GM23338 (cell line): Measurements from ENCODE around the gene TSPAN3.

Source experiments
- EZH2 ChIP-seq: fragments of 200-600 bp; sonication (generic); IDR thresholded peaks from one replicate; pipeline ENCODE4 v1.8.0; 2017; ENCODE audit warnings: antibody characterized with exemption, mild to moderate bottlenecking, low read depth; ENCODE audit not compliant: unreplicated experiment
- EZH2phosphoT487 ChIP-seq: fragments of 200-600 bp; sonication (generic); IDR thresholded peaks from one replicate; pipeline ENCODE4 v1.8.1; 2018; ENCODE audit warnings: antibody characterized with exemption; ENCODE audit not compliant: unreplicated experiment
- JUNB ChIP-seq: IDR thresholded peaks from one replicate; pipeline ENCODE4 v1.6.1; 2016; ENCODE audit warnings: antibody characterized with exemption; ENCODE audit not compliant: unreplicated experiment
- POLR2AphosphoS5 ChIP-seq: IDR thresholded peaks from 2 replicates; pipeline ENCODE4 v1.6.1; 2016; ENCODE audit warnings: antibody characterized with exemption, low read depth
- ZNF331 ChIP-seq: fragments of 250-450 bp; sonication (Bioruptor Pico); IDR thresholded peaks from 2 replicates; pipeline ENCODE4 v1.5.0; 2020; ENCODE audit warnings: low read depth, mild to moderate bottlenecking, moderate library complexity
- TF ChIP-seq, protein P1 (sequence below), 2 experiments: fragments of 200-600 bp in 1 of 2; sonication (generic) in 1 of 2; conservative IDR thresholded peaks; 2 replicates each; pipeline versions ENCODE4 v1.5.1 to v1.6.1; 2016 to 2017; ENCODE audit warnings: antibody characterized with exemption in 2 of 2, low read depth in 2 of 2, mild to moderate bottlenecking in 2 of 2, moderate library complexity in 1 of 2
- TF ChIP-seq, protein P2 (sequence below): IDR thresholded peaks from one replicate; pipeline ENCODE4 v1.6.1; 2018; ENCODE audit warnings: antibody characterized with exemption; ENCODE audit not compliant: unreplicated experiment

DNA sequence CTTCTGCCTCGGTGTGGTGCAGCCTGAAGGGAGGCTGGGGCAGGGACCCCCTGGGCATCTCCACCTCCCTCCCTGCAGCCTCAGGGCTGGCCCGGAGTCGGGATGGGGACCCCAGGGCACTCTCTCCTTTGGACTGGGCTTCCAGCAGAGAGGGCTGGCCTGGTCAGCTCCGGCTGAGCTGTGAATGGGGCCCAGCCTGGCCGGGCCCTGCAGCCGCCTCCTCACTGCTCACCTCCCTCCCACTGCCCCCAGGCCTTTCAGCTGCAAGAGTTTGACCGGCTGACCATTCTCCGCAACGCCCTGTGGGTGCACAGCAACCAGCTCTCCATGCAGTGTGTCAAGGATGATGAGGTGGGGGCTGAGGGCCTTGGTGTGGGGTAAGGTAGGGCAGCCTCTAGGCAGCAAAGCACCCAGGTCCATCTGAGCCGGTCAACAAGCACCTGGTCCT, 40.0 kb downstream of the TSPAN3 start:
- TF ChIP-seq, protein P1, sequence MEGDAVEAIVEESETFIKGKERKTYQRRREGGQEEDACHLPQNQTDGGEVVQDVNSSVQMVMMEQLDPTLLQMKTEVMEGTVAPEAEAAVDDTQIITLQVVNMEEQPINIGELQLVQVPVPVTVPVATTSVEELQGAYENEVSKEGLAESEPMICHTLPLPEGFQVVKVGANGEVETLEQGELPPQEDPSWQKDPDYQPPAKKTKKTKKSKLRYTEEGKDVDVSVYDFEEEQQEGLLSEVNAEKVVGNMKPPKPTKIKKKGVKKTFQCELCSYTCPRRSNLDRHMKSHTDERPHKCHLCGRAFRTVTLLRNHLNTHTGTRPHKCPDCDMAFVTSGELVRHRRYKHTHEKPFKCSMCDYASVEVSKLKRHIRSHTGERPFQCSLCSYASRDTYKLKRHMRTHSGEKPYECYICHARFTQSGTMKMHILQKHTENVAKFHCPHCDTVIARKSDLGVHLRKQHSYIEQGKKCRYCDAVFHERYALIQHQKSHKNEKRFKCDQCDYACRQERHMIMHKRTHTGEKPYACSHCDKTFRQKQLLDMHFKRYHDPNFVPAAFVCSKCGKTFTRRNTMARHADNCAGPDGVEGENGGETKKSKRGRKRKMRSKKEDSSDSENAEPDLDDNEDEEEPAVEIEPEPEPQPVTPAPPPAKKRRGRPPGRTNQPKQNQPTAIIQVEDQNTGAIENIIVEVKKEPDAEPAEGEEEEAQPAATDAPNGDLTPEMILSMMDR (conservative IDR thresholded peaks at IDR 0.05; ENCODE audit: low read depth in 2 of 2): no peak
- TF ChIP-seq POLR2AphosphoS5 (no peak), EZH2phosphoT487 (no peak), EZH2 (no peak), ZNF331 (CRISPR knock-in tag) (no peak), JUNB (no peak)
- TF ChIP-seq, protein P2, sequence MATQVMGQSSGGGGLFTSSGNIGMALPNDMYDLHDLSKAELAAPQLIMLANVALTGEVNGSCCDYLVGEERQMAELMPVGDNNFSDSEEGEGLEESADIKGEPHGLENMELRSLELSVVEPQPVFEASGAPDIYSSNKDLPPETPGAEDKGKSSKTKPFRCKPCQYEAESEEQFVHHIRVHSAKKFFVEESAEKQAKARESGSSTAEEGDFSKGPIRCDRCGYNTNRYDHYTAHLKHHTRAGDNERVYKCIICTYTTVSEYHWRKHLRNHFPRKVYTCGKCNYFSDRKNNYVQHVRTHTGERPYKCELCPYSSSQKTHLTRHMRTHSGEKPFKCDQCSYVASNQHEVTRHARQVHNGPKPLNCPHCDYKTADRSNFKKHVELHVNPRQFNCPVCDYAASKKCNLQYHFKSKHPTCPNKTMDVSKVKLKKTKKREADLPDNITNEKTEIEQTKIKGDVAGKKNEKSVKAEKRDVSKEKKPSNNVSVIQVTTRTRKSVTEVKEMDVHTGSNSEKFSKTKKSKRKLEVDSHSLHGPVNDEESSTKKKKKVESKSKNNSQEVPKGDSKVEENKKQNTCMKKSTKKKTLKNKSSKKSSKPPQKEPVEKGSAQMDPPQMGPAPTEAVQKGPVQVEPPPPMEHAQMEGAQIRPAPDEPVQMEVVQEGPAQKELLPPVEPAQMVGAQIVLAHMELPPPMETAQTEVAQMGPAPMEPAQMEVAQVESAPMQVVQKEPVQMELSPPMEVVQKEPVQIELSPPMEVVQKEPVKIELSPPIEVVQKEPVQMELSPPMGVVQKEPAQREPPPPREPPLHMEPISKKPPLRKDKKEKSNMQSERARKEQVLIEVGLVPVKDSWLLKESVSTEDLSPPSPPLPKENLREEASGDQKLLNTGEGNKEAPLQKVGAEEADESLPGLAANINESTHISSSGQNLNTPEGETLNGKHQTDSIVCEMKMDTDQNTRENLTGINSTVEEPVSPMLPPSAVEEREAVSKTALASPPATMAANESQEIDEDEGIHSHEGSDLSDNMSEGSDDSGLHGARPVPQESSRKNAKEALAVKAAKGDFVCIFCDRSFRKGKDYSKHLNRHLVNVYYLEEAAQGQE: no peak
